GM23338 (cell line): ENCODE data around the gene DGKE. TPM values are rescaled to one million over a fixed set of nuclear protein-coding genes. Genes with fewer than 3 reads are reported as not detected.

Experiments
- ATAC-seq: fragments of 200-7000 bp; cut with Tn5 transposase; 3 replicates; pipeline ENCODE4 v1.9.1; 2020
- DNase-seq: peaks from one replicate; pipeline ENCODE4 v3.0.0-alpha.2; 2015; ENCODE audit warnings: low spot score
- H2AFZ ChIP-seq: fragments of 200-600 bp; sonication (generic); 2 replicates; pipeline ENCODE4 v1.8.0; 2016; ENCODE audit warnings: antibody characterized with exemption, mild to moderate bottlenecking, moderate library complexity
- H3F3A ChIP-seq: fragments of 200-600 bp; sonication (generic); replicated peaks from 2 replicates; pipeline ENCODE4 v1.8.0; 2017; ENCODE audit warnings: antibody characterized with exemption, mixed run types, low read depth
- H3K27ac ChIP-seq: fragments of 200-600 bp; sonication (generic); 2 replicates; pipeline ENCODE4 v1.6.1; 2016; ENCODE audit warnings: low read depth
- H3K27me3 ChIP-seq: fragments of 200-600 bp; sonication (generic); 2 replicates; pipeline ENCODE4 v1.8.0; 2016; ENCODE audit warnings: mild to moderate bottlenecking, mixed run types, moderate library complexity; ENCODE audit not compliant: insufficient read depth
- H3K36me3 ChIP-seq: fragments of 200-600 bp; sonication (generic); 2 replicates; pipeline ENCODE4 v1.8.0; 2016; ENCODE audit warnings: mild to moderate bottlenecking; ENCODE audit not compliant: insufficient read depth
- H3K4me1 ChIP-seq: fragments of 200-600 bp; sonication (generic); 2 replicates; pipeline ENCODE4 v1.8.0; 2016; ENCODE audit warnings: mild to moderate bottlenecking, moderate library complexity; ENCODE audit not compliant: insufficient read depth
- H3K4me2 ChIP-seq: fragments of 200-600 bp; sonication (generic); 2 replicates; pipeline ENCODE4 v1.7.1; 2017; ENCODE audit warnings: mixed run types
- H3K4me3 ChIP-seq: fragments of 200-600 bp; sonication (generic); 2 replicates; pipeline ENCODE4 v1.6.1; 2016; ENCODE audit warnings: mixed run types
- H3K79me2 ChIP-seq: fragments of 200-600 bp; sonication (generic); replicated peaks from 2 replicates; pipeline ENCODE4 v1.8.0; 2017; ENCODE audit warnings: mild to moderate bottlenecking; ENCODE audit not compliant: insufficient read depth
- H3K9me2 ChIP-seq: fragments of 200-600 bp; sonication (generic); 2 replicates; pipeline ENCODE4 v1.8.0; 2017; ENCODE audit not compliant: insufficient read depth
- H4K20me1 ChIP-seq: fragments of 200-600 bp; sonication (generic); replicated peaks from 2 replicates; pipeline ENCODE4 v1.8.0; 2017; ENCODE audit warnings: mild to moderate bottlenecking; ENCODE audit not compliant: insufficient read depth
- H3K27ac Mint-ChIP-seq: 2 replicates; pipeline ENCODE4 v1.8.0; 2020; ENCODE audit warnings: inconsistent platforms, mild to moderate bottlenecking, moderate library complexity, mixed read lengths
- H3K27me3 Mint-ChIP-seq: 3 replicates; pipeline ENCODE4 v1.8.0; 2022; ENCODE audit warnings: low read depth, mild to moderate bottlenecking, moderate library complexity, mixed read lengths, inconsistent platforms; ENCODE audit not compliant: insufficient read depth, poor library complexity
- H3K36me3 Mint-ChIP-seq: 3 replicates; pipeline ENCODE4 v1.8.0; 2021; ENCODE audit warnings: low read depth, mild to moderate bottlenecking, inconsistent platforms, moderate library complexity, mixed read lengths
- H3K4me1 Mint-ChIP-seq: 3 replicates; pipeline ENCODE4 v1.8.0; 2020; ENCODE audit warnings: mild to moderate bottlenecking, inconsistent platforms, mixed read lengths
- H3K4me3 Mint-ChIP-seq: 3 replicates; pipeline ENCODE4 v1.8.0; 2021; ENCODE audit warnings: moderate library complexity, mild to moderate bottlenecking, inconsistent platforms, mixed read lengths
- H3K9me3 Mint-ChIP-seq: 3 replicates; pipeline ENCODE4 v1.8.0; 2020; ENCODE audit warnings: moderate library complexity, mild to moderate bottlenecking, inconsistent platforms, mixed read lengths
- CREB1 ChIP-seq: fragments of 250-450 bp; sonication (Bioruptor Pico); IDR thresholded peaks from 2 replicates; pipeline ENCODE4 v1.5.0; 2020; ENCODE audit warnings: low read depth, mild to moderate bottlenecking, moderate library complexity
- EZH2 ChIP-seq: fragments of 200-600 bp; sonication (generic); IDR thresholded peaks from one replicate; pipeline ENCODE4 v1.8.0; 2017; ENCODE audit warnings: antibody characterized with exemption, mild to moderate bottlenecking, low read depth; ENCODE audit not compliant: unreplicated experiment
- EZH2phosphoT487 ChIP-seq: fragments of 200-600 bp; sonication (generic); IDR thresholded peaks from one replicate; pipeline ENCODE4 v1.8.1; 2018; ENCODE audit warnings: antibody characterized with exemption; ENCODE audit not compliant: unreplicated experiment
- JUNB ChIP-seq: IDR thresholded peaks from one replicate; pipeline ENCODE4 v1.6.1; 2016; ENCODE audit warnings: antibody characterized with exemption; ENCODE audit not compliant: unreplicated experiment
- NANOG ChIP-seq: IDR thresholded peaks from 2 replicates; pipeline ENCODE4 v1.6.1; 2016; ENCODE audit warnings: antibody characterized with exemption, borderline replicate concordance
- POLR2AphosphoS5 ChIP-seq: IDR thresholded peaks from 2 replicates; pipeline ENCODE4 v1.6.1; 2016; ENCODE audit warnings: antibody characterized with exemption, low read depth
- STAT1 ChIP-seq: IDR thresholded peaks from one replicate; pipeline ENCODE4 v1.6.1; 2016; ENCODE audit warnings: antibody characterized with exemption; ENCODE audit not compliant: unreplicated experiment
- ZNF114 ChIP-seq: fragments of 250-450 bp; sonication (Bioruptor Pico); IDR thresholded peaks from 2 replicates; pipeline ENCODE4 v1.5.0; 2020; ENCODE audit warnings: mild to moderate bottlenecking, moderate library complexity
- ZNF331 ChIP-seq: fragments of 250-450 bp; sonication (Bioruptor Pico); IDR thresholded peaks from 2 replicates; pipeline ENCODE4 v1.5.0; 2020; ENCODE audit warnings: low read depth, mild to moderate bottlenecking, moderate library complexity
- polyA plus RNA-seq: library from polyadenylated mRNA; unstranded; fragments of >200 nt; fragmentation: Nextera tagmentation; extraction: Ambion mirVana; gene quantifications from 2 replicates; pipeline ENCODE4 v1.2.1, GENCODE V29; 2016
- total RNA-seq: library from RNA; depleted of rRNA; stranded (reverse); fragments of >200 nt; shearing (Covaris generic); gene quantifications from 2 replicates; pipeline ENCODE4 v1.2.3, GENCODE V29; 2014
- TF ChIP-seq, protein P1 (sequence below): IDR thresholded peaks from 2 replicates; pipeline ENCODE4 v1.6.1; 2016; ENCODE audit warnings: antibody characterized with exemption
- TF ChIP-seq, protein P2 (sequence below): fragments of 250-450 bp; sonication (Bioruptor Pico); IDR thresholded peaks from 2 replicates; pipeline ENCODE4 v1.5.0; 2020; ENCODE audit warnings: mild to moderate bottlenecking, moderate library complexity
- TF ChIP-seq, protein P3 (sequence below), 2 experiments: fragments of 200-600 bp in 1 of 2; sonication (generic) in 1 of 2; conservative IDR thresholded peaks; 2 replicates each; pipeline versions ENCODE4 v1.5.1 to v1.6.1; 2016 to 2017; ENCODE audit warnings: antibody characterized with exemption in 2 of 2, low read depth in 2 of 2, mild to moderate bottlenecking in 2 of 2, moderate library complexity in 1 of 2
- TF ChIP-seq, protein P4 (sequence below): IDR thresholded peaks from one replicate; pipeline ENCODE4 v1.6.1; 2018; ENCODE audit warnings: antibody characterized with exemption; ENCODE audit not compliant: unreplicated experiment

DGKE gene
- total and polyA plus RNA-seq, 2 experiments from 2014 or later: 3.9 to 10.1 TPM

DNA sequence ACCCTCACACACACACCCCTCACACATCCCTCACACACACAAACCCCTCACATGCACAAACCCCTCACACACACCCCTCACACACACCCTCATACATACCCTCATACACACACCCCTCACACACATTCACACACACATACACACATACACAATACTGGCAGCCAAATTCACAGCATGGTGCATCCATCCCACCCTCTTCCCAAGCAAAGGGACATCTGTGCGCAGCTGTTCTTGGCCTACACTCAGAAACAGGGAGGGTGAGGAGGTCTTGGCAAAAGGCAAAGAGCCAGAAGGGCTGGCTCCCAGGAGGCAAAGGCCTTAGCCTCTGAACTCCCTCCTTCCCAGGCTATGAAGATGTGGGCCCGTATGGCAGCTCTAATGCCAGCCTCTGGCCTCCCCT is 23.6 kb upstream of the DGKE start:
- Histone ChIP-seq H3K36me3 (no peaks in the 10 kb centered on the region), H3K4me3 (no peak overlapping the region), H3F3A (no peaks in the 10 kb centered on the region), H3K79me2 (no peaks in the 10 kb centered on the region), H3K9me2 (no peaks in the 10 kb centered on the region), H4K20me1 (no peaks in the 10 kb centered on the region), H2AFZ (no peak overlapping the region), H3K4me1 (no peaks in the 10 kb centered on the region), H3K27me3 (no peaks in the 10 kb centered on the region), H3K27ac (no peak overlapping the region), H3K4me2 (no peak overlapping the region)
- Mint-ChIP-seq H3K4me1 (peaks cover 9% of the 10 kb centered on the region), H3K27ac (no peak overlapping the region), H3K4me3 (no peak overlapping the region), H3K9me3 (no peaks in the 10 kb centered on the region), H3K27me3 (peaks cover 2% of the 10 kb centered on the region), H3K36me3 (no peaks in the 10 kb centered on the region)
- no peak for TF ChIP-seq CREB1 (CRISPR knock-in tag)
- no peak for TF ChIP-seq ZNF114
- TF ChIP-seq POLR2AphosphoS5: no peak
- TF ChIP-seq JUNB: no peak
- no peak for TF ChIP-seq EZH2phosphoT487
- TF ChIP-seq, protein P1, sequence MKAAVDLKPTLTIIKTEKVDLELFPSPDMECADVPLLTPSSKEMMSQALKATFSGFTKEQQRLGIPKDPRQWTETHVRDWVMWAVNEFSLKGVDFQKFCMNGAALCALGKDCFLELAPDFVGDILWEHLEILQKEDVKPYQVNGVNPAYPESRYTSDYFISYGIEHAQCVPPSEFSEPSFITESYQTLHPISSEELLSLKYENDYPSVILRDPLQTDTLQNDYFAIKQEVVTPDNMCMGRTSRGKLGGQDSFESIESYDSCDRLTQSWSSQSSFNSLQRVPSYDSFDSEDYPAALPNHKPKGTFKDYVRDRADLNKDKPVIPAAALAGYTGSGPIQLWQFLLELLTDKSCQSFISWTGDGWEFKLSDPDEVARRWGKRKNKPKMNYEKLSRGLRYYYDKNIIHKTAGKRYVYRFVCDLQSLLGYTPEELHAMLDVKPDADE: no peak
- TF ChIP-seq, protein P2, sequence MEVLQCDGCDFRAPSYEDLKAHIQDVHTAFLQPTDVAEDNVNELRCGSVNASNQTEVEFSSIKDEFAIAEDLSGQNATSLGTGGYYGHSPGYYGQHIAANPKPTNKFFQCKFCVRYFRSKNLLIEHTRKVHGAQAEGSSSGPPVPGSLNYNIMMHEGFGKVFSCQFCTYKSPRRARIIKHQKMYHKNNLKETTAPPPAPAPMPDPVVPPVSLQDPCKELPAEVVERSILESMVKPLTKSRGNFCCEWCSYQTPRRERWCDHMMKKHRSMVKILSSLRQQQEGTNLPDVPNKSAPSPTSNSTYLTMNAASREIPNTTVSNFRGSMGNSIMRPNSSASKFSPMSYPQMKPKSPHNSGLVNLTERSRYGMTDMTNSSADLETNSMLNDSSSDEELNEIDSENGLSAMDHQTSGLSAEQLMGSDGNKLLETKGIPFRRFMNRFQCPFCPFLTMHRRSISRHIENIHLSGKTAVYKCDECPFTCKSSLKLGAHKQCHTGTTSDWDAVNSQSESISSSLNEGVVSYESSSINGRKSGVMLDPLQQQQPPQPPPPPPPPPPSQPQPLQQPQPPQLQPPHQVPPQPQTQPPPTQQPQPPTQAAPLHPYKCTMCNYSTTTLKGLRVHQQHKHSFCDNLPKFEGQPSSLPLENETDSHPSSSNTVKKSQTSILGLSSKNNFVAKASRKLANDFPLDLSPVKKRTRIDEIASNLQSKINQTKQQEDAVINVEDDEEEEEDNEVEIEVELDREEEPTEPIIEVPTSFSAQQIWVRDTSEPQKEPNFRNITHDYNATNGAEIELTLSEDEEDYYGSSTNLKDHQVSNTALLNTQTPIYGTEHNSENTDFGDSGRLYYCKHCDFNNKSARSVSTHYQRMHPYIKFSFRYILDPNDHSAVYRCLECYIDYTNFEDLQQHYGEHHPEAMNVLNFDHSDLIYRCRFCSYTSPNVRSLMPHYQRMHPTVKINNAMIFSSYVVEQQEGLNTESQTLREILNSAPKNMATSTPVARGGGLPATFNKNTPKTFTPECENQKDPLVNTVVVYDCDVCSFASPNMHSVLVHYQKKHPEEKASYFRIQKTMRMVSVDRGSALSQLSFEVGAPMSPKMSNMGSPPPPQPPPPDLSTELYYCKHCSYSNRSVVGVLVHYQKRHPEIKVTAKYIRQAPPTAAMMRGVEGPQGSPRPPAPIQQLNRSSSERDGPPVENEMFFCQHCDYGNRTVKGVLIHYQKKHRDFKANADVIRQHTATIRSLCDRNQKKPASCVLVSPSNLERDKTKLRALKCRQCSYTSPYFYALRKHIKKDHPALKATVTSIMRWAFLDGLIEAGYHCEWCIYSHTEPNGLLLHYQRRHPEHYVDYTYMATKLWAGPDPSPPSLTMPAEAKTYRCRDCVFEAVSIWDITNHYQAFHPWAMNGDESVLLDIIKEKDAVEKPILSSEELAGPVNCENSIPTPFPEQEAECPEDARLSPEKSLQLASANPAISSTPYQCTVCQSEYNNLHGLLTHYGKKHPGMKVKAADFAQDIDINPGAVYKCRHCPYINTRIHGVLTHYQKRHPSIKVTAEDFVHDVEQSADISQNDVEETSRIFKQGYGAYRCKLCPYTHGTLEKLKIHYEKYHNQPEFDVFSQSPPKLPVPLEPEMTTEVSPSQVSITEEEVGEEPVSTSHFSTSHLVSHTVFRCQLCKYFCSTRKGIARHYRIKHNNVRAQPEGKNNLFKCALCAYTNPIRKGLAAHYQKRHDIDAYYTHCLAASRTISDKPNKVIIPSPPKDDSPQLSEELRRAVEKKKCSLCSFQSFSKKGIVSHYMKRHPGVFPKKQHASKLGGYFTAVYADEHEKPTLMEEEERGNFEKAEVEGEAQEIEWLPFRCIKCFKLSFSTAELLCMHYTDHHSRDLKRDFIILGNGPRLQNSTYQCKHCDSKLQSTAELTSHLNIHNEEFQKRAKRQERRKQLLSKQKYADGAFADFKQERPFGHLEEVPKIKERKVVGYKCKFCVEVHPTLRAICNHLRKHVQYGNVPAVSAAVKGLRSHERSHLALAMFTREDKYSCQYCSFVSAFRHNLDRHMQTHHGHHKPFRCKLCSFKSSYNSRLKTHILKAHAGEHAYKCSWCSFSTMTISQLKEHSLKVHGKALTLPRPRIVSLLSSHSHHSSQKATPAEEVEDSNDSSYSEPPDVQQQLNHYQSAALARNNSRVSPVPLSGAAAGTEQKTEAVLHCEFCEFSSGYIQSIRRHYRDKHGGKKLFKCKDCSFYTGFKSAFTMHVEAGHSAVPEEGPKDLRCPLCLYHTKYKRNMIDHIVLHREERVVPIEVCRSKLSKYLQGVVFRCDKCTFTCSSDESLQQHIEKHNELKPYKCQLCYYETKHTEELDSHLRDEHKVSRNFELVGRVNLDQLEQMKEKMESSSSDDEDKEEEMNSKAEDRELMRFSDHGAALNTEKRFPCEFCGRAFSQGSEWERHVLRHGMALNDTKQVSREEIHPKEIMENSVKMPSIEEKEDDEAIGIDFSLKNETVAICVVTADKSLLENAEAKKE (CRISPR knock-in tag): no peak
- TF ChIP-seq, protein P3, sequence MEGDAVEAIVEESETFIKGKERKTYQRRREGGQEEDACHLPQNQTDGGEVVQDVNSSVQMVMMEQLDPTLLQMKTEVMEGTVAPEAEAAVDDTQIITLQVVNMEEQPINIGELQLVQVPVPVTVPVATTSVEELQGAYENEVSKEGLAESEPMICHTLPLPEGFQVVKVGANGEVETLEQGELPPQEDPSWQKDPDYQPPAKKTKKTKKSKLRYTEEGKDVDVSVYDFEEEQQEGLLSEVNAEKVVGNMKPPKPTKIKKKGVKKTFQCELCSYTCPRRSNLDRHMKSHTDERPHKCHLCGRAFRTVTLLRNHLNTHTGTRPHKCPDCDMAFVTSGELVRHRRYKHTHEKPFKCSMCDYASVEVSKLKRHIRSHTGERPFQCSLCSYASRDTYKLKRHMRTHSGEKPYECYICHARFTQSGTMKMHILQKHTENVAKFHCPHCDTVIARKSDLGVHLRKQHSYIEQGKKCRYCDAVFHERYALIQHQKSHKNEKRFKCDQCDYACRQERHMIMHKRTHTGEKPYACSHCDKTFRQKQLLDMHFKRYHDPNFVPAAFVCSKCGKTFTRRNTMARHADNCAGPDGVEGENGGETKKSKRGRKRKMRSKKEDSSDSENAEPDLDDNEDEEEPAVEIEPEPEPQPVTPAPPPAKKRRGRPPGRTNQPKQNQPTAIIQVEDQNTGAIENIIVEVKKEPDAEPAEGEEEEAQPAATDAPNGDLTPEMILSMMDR (conservative IDR thresholded peaks at IDR 0.05; ENCODE audit: low read depth in 2 of 2): no peak
- TF ChIP-seq EZH2: no peak
- TF ChIP-seq ZNF331 (CRISPR knock-in tag): no peak
- TF ChIP-seq, protein P4, sequence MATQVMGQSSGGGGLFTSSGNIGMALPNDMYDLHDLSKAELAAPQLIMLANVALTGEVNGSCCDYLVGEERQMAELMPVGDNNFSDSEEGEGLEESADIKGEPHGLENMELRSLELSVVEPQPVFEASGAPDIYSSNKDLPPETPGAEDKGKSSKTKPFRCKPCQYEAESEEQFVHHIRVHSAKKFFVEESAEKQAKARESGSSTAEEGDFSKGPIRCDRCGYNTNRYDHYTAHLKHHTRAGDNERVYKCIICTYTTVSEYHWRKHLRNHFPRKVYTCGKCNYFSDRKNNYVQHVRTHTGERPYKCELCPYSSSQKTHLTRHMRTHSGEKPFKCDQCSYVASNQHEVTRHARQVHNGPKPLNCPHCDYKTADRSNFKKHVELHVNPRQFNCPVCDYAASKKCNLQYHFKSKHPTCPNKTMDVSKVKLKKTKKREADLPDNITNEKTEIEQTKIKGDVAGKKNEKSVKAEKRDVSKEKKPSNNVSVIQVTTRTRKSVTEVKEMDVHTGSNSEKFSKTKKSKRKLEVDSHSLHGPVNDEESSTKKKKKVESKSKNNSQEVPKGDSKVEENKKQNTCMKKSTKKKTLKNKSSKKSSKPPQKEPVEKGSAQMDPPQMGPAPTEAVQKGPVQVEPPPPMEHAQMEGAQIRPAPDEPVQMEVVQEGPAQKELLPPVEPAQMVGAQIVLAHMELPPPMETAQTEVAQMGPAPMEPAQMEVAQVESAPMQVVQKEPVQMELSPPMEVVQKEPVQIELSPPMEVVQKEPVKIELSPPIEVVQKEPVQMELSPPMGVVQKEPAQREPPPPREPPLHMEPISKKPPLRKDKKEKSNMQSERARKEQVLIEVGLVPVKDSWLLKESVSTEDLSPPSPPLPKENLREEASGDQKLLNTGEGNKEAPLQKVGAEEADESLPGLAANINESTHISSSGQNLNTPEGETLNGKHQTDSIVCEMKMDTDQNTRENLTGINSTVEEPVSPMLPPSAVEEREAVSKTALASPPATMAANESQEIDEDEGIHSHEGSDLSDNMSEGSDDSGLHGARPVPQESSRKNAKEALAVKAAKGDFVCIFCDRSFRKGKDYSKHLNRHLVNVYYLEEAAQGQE: no peak
- TF ChIP-seq STAT1: no peak
- TF ChIP-seq NANOG: no peak
- no peak for DNase-seq
- ATAC-seq: no peak
